ENCODE data around the gene GPR75. TPM values are rescaled to one million over a fixed set of nuclear protein-coding genes. Genes with fewer than 3 reads are reported as not detected.

Gene GPR75
- total and polyA plus RNA-seq, 2 experiments from 2014 or later: 0.15 to 1.2 TPM

GRCh38 chr2:53880756-53881155, 21.0 kb upstream of the GPR75 start:
- TF ChIP-seq CTCF (IDR thresholded peaks at IDR 0.05; ENCODE audit: low read depth, low read length): no peak
- H3K27me3 ChIP-seq: no peaks in the 10 kb centered on the region
- no peak overlapping the region for H3K27ac ChIP-seq
- DNase-seq (ENCODE audit: low read depth in 1 of 2, low spot score in 1 of 2): peak in 1 of 2 donors; percentile 68
- H3K9me3 ChIP-seq (ENCODE audit: low read depth): no peaks in the 10 kb centered on the region
- no peaks in the 10 kb centered on the region for H3K4me1 ChIP-seq (ENCODE audit: low read depth)
- no peak overlapping the region for H3K4me3 ChIP-seq
- H3K36me3 ChIP-seq: peaks cover 45% of the 10 kb centered on the region

- no peak for TF ChIP-seq CTCF (IDR thresholded peaks at IDR 0.05; ENCODE audit: low read depth, low read length)
- Histone ChIP-seq H3K27me3 (no peaks in the 10 kb centered on the region), H3K4me1 (ENCODE audit: low read depth) (no peaks in the 10 kb centered on the region), H3K9me3 (ENCODE audit: low read depth) (no peaks in the 10 kb centered on the region), H3K4me3 (no peak overlapping the region), H3K27ac (no peak overlapping the region), H3K36me3 (peaks cover 42% of the 10 kb centered on the region)
- no peak for DNase-seq (ENCODE audit: low read depth in 1 of 2, low spot score in 1 of 2)
These were observed 17.8 kb upstream of the GPR75 start for GRCh38 chr2:53877556-53877955.

GRCh38 chr2:53877112-53877511, 17.3 kb upstream of the GPR75 start:
- H3K4me3 ChIP-seq: no peak overlapping the region
- no peaks in the 10 kb centered on the region for H3K9me3 ChIP-seq (ENCODE audit: low read depth)
- no peak for DNase-seq (ENCODE audit: low read depth in 1 of 2, low spot score in 1 of 2)
- no peaks in the 10 kb centered on the region for H3K27me3 ChIP-seq
- no peak overlapping the region for H3K27ac ChIP-seq
- H3K36me3 ChIP-seq: peaks cover 45% of the 10 kb centered on the region
- no peaks in the 10 kb centered on the region for H3K4me1 ChIP-seq (ENCODE audit: low read depth)
- TF ChIP-seq CTCF (IDR thresholded peaks at IDR 0.05; ENCODE audit: low read depth, low read length): no peak

GRCh38 chr2:53874401-53874950, 14.7 kb upstream of the GPR75 start:
- H3K27me3 ChIP-seq: no peaks in the 10 kb centered on the region
- no peak overlapping the region for H3K4me3 ChIP-seq
- H3K36me3 ChIP-seq: peaks cover 43% of the 10 kb centered on the region
- no peaks in the 10 kb centered on the region for H3K4me1 ChIP-seq (ENCODE audit: low read depth)
- H3K9me3 ChIP-seq (ENCODE audit: low read depth): no peaks in the 10 kb centered on the region
- no peak overlapping the region for H3K27ac ChIP-seq
- TF ChIP-seq CTCF (IDR thresholded peaks at IDR 0.05; ENCODE audit: low read depth, low read length): no peak
- DNase-seq (ENCODE audit: low read depth in 1 of 2, low spot score in 1 of 2): no peak

GRCh38 chr2:53867773-53868172, 8.0 kb upstream of the GPR75 start:
- Histone ChIP-seq H3K4me1 (ENCODE audit: low read depth) (no peaks in the 10 kb centered on the region), H3K36me3 (peaks cover 43% of the 10 kb centered on the region), H3K27ac (no peak overlapping the region), H3K4me3 (no peak overlapping the region), H3K9me3 (ENCODE audit: low read depth) (no peaks in the 10 kb centered on the region), H3K27me3 (no peaks in the 10 kb centered on the region)
- DNase-seq (ENCODE audit: low read depth in 1 of 2, low spot score in 1 of 2): no peak
- TF ChIP-seq CTCF (IDR thresholded peaks at IDR 0.05; ENCODE audit: low read depth, low read length): no peak
